GM12878 (cell line): ENCODE data around the gene UBA5. TPM values are rescaled to one million over a fixed set of nuclear protein-coding genes. Genes with fewer than 3 reads are reported as not detected.

Source experiments
- ATAC-seq: fragments of 200-7000 bp; cut with Tn5 transposase; 3 replicates; pipeline ENCODE4 v1.9.1; 2020; ENCODE audit warnings: mild to moderate bottlenecking, moderate library complexity
- BruUV-seq: library from RNA; stranded (reverse); fragments of 400-500 nt; replicated peaks from 2 replicates; lab custom pipeline; 2021; lab: Mats Ljungman, UMichigan
- CTCF ChIA-PET: fragments of 300-600 bp; sonication (Branson Sonifier 250); formaldehyde crosslinking; extraction: SDS; loops from one replicate; lab custom pipeline; 2021; ENCODE audit warnings: inconsistent platforms; lab: Yijun Ruan, JAX
- POLR2A ChIA-PET: fragments of 350-600 bp; formaldehyde crosslinking; extraction: SDS; loops from one replicate; lab custom pipeline; 2021; ENCODE audit warnings: inconsistent platforms; lab: Charles Lee
- RAD21 ChIA-PET: fragments of 300-600 bp; sonication (Branson Sonifier 250); formaldehyde crosslinking; loops from one replicate; lab custom pipeline; 2023; ENCODE audit warnings: antibody characterized with exemption; ENCODE audit not compliant: unreplicated experiment; lab: Charles Lee
- SMC1A ChIA-PET: fragments of 300-600 bp; sonication (Branson Sonifier 250); formaldehyde crosslinking; loops from one replicate; lab custom pipeline; 2023; ENCODE audit not compliant: unreplicated experiment, uncharacterized antibody; lab: Charles Lee
- DNase-seq: peaks from one replicate; pipeline ENCODE4 v3.0.0-alpha.2; 2011; ENCODE audit warnings: low read depth, low spot score
- FAIRE-seq: peaks from 3 replicates; lab custom pipeline; 2011; peaks lifted over from hg19 to GRCh38; lab: Jason Lieb, UNC
- H2AFZ ChIP-seq: 2 replicates; pipeline ENCODE4 v1.6.0; 2011; ENCODE audit warnings: low read depth, low read length, control low read depth; ENCODE audit not compliant: control insufficient read depth
- H3K27ac ChIP-seq: 2 replicates; pipeline ENCODE4 v1.5.1; 2011; ENCODE audit warnings: control low read depth; ENCODE audit not compliant: control insufficient read depth, insufficient read depth
- H3K27me3 ChIP-seq, 2 experiments: replicated peaks in 1 of 2; 2 replicates each; pipeline versions ENCODE4 v1.6.0 to v1.6.1; 2011; ENCODE audit warnings: low read length in 1 of 2; ENCODE audit not compliant: control insufficient read depth in 2 of 2, insufficient read depth in 2 of 2
- H3K36me3 ChIP-seq, 2 experiments: 2 replicates each; pipeline ENCODE4 v1.5.1; 2011; ENCODE audit warnings: low read length in 1 of 2; ENCODE audit not compliant: control insufficient read depth in 2 of 2, insufficient read depth in 2 of 2
- H3K4me1 ChIP-seq: 2 replicates; pipeline ENCODE4 v1.6.1; 2011; ENCODE audit warnings: mild to moderate bottlenecking, low read length, moderate library complexity, mixed read lengths; ENCODE audit not compliant: control insufficient read depth, insufficient read depth
- H3K4me2 ChIP-seq: 2 replicates; pipeline ENCODE4 v1.6.0; 2011; ENCODE audit warnings: control low read depth; ENCODE audit not compliant: control insufficient read depth, insufficient read depth
- H3K4me3 ChIP-seq: fragments of 200-600 bp; sonication (generic); 2 replicates; pipeline ENCODE4 v1.5.1; 2016
- H3K79me2 ChIP-seq: 2 replicates; pipeline ENCODE4 v1.6.0; 2011; ENCODE audit warnings: low read length; ENCODE audit not compliant: control insufficient read depth, insufficient read depth
- H3K9ac ChIP-seq: 2 replicates; pipeline ENCODE4 v1.8.0; 2011; ENCODE audit warnings: low read length, control low read depth, mixed read lengths; ENCODE audit not compliant: control insufficient read depth, insufficient read depth
- H3K9me3 ChIP-seq: replicated peaks from 3 replicates; pipeline ENCODE4 v1.5.1; 2011; ENCODE audit warnings: mild to moderate bottlenecking, low read length; ENCODE audit not compliant: control insufficient read depth, insufficient read depth
- H4K20me1 ChIP-seq: 2 replicates; pipeline ENCODE4 v1.6.0; 2011; ENCODE audit not compliant: control insufficient read depth, insufficient read depth
- ATF7 ChIP-seq: fragments of 450-650 bp; IDR thresholded peaks from 2 replicates; pipeline ENCODE4 v1.6.1; 2016; ENCODE audit warnings: low read depth, mild to moderate bottlenecking
- ETV6 ChIP-seq, 2 experiments: fragments of 450-650 bp in 1 of 2; IDR thresholded peaks in 1 of 2; conservative IDR thresholded peaks in 1 of 2; 2 replicates each; pipeline ENCODE4 v1.6.1; 2014; ENCODE audit warnings: antibody characterized with exemption in 1 of 2, borderline replicate concordance in 1 of 2, low read depth in 1 of 2, mild to moderate bottlenecking in 1 of 2, moderate library complexity in 1 of 2
- FOXM1 ChIP-seq: IDR thresholded peaks from 2 replicates; pipeline ENCODE4 v1.6.1; 2012; ENCODE audit warnings: low read depth, mild to moderate bottlenecking, inconsistent platforms, low read length, moderate library complexity
- RFX5 ChIP-seq: IDR thresholded peaks from 2 replicates; pipeline ENCODE4 v1.6.1; 2011; ENCODE audit warnings: low read depth, low read length, improper control_type of control experiment
- RUNX3 ChIP-seq: IDR thresholded peaks from 2 replicates; pipeline ENCODE4 v1.6.1; 2012; ENCODE audit warnings: low read length, inconsistent platforms
- SMC3 ChIP-seq: IDR thresholded peaks from 2 replicates; pipeline ENCODE4 v1.6.1; 2011; ENCODE audit warnings: low read length, improper control_type of control experiment, borderline replicate concordance
- SREBF1 ChIP-seq: IDR thresholded peaks from 2 replicates; pipeline ENCODE4 v1.6.1; 2012; ENCODE audit warnings: mild to moderate bottlenecking, low read length
- STAT1 ChIP-seq: fragments of 450-650 bp; conservative IDR thresholded peaks from 2 replicates; pipeline ENCODE4 v1.6.1; 2014; ENCODE audit warnings: antibody characterized with exemption, mild to moderate bottlenecking
- TAF1 ChIP-seq: IDR thresholded peaks from 2 replicates; pipeline ENCODE4 v1.6.1; 2011; ENCODE audit warnings: mild to moderate bottlenecking, low read depth, low read length, borderline replicate concordance
- TCF3 ChIP-seq: IDR thresholded peaks from 2 replicates; pipeline ENCODE4 v1.6.1; 2012; ENCODE audit warnings: low read depth, mild to moderate bottlenecking, low read length, borderline replicate concordance; ENCODE audit not compliant: insufficient read depth
- ZNF207 ChIP-seq: fragments of 450-650 bp; IDR thresholded peaks from 2 replicates; pipeline ENCODE4 v1.6.1; 2014; ENCODE audit warnings: antibody characterized with exemption, mild to moderate bottlenecking, borderline replicate concordance
- WGBS: methylation state at CpG from one replicate; pipeline ENCODE4 v1.1.6; 2016; ENCODE audit warnings: low lambda C conversion rate; ENCODE audit not compliant: insufficient replicate concordance, insufficient coverage; ENCODE audit errors: missing lambda C conversion rate; 5-methylcytosine and 5-hydroxymethylcytosine counted together
- in situ Hi-C: fragments of 300-500 bp; cut with MboI; formaldehyde crosslinking; loops from 9 replicates; pipeline ENCODE4 v1.14.3; 2018; ENCODE audit warnings: mixed read lengths
- intact Hi-C: fragments of 100-400 bp; cut with micrococcal nuclease; formaldehyde crosslinking; loops from one replicate; pipeline ENCODE4 v1.14.2; 2022; ENCODE audit not compliant: unreplicated experiment
- polyA plus RNA-seq, 11 experiments: library from polyadenylated mRNA; depleted of rRNA in 4 of 11; unstranded in 6 of 11; stranded (reverse) in 5 of 11; fragments of >200 nt; fragmentation: Nextera tagmentation in 4 of 11; fragmentation: Illumina TruSeq in 1 of 11; extraction: Ambion mirVana in 4 of 11; extraction: Trizol in 1 of 11; gene quantifications; 1 replicate in 1 of 11; 2 replicates in 10 of 11; pipeline versions ENCODE4 v1.2.1 to v1.2.3, GENCODE V29; 2011 to 2016; ENCODE audit warnings: inconsistent platforms in 2 of 11, missing spikeins in 2 of 11, low read depth in 1 of 11
- total RNA-seq, 4 experiments: library from RNA; depleted of rRNA in 3 of 4; stranded (reverse); fragments of >200 nt in 3 of 4; fragmentation: Illumina TruSeq in 1 of 4; extraction: Trizol in 1 of 4; gene quantifications; 2 replicates each; pipeline versions ENCODE4 v1.2.1 to v1.2.3, GENCODE V29; 2013 to 2021

UBA5 gene
- total and polyA plus RNA-seq, 10 of the 15 experiments (the other 5 are each of a cell fraction or from before 2014, with no cell fraction given): 10.2 to 62.1 (median 43.8) TPM

GRCh38 chr3:132626955-132627354, 33.2 kb upstream of the UBA5 start:
- no peak overlapping the region for H3K9ac ChIP-seq
- no peak for TF ChIP-seq TAF1
- no peak for TF ChIP-seq SMC3
- TF ChIP-seq SREBF1: no peak
- no peak for TF ChIP-seq ZNF207
- TF ChIP-seq TCF3: no peak
- no peak for TF ChIP-seq STAT1
- no peak for TF ChIP-seq RFX5
- no peak for TF ChIP-seq RUNX3
- no peak for TF ChIP-seq ETV6 (conservative IDR thresholded peaks at IDR 0.05 in 1 of 2, IDR thresholded peaks at IDR 0.05 in 1 of 2; ENCODE audit: borderline replicate concordance in 1 of 2, low read depth in 1 of 2)
- no peak for TF ChIP-seq FOXM1
- no peak for TF ChIP-seq ATF7
- peaks cover 0 to 5% of the 10 kb centered on the region in 2 experiments; a peak in 2 of 4 replicates for H3K36me3 ChIP-seq
- H3K4me2 ChIP-seq: no peak overlapping the region
- FAIRE-seq (no peak), ATAC-seq (no peak), DNase-seq (no peak)
- no peaks in the 10 kb centered on the region for H3K9me3 ChIP-seq
- ChIA-PET SMC1A (interaction anchor here (1.0 to 1.4 kb wide), 2 partner anchors 9 kb away, joined by 3 to 5 read pairs; no protein-coding TSS in a partner anchor), POLR2A (interaction anchor here (1.1 kb wide), 1 partner anchor 84 kb away, joined by 4 read pairs; no protein-coding TSS in a partner anchor), RAD21 (no interaction called here), CTCF (interaction anchor here (1.1 to 2.9 kb wide), 5 partner anchors 9 to 91 kb away, joined by 3 to 21 read pairs (median 4); no protein-coding TSS in a partner anchor)
- no peak overlapping the region for H2AFZ ChIP-seq
- 100% methylated on average over 6 of the region's 6 CpGs for WGBS
- no peaks in the 10 kb centered on the region for H4K20me1 ChIP-seq
- no peaks in the 10 kb centered on the region for H3K79me2 ChIP-seq
- no TSS peak for BruUV-seq
- no peak overlapping the region for H3K27ac ChIP-seq
- in situ Hi-C loops (no loop called here), intact Hi-C loops (no loop called here)
- H3K4me1 ChIP-seq: peaks cover 12% of the 10 kb centered on the region
- H3K4me3 ChIP-seq: no peak overlapping the region
- H3K27me3 ChIP-seq: no peaks in the 10 kb centered on the region
